H1 (cell line): Measurements from ENCODE around the gene SLC37A1. TPM values are rescaled to one million over a fixed set of nuclear protein-coding genes. Genes with fewer than 3 reads are reported as not detected.

Experiments used
- CTCF ChIA-PET: fragments of 300-600 bp; sonication (Branson Sonifier 250); formaldehyde crosslinking; loops from one replicate; lab custom pipeline; 2021; ENCODE audit not compliant: partially characterized antibody; lab: Charles Lee
- POLR2A ChIA-PET: fragments of 300-600 bp; sonication (Branson Sonifier 250); formaldehyde crosslinking; loops from one replicate; lab custom pipeline; 2021; ENCODE audit warnings: inconsistent platforms; ENCODE audit not compliant: partially characterized antibody; lab: Charles Lee
- DNase-seq, 2 experiments: peaks; one replicate each; pipeline versions ENCODE4 v3.0.0 to v3.0.0-alpha.2; 2010 to 2022; ENCODE audit warnings: low spot score in 2 of 2, low read depth in 1 of 2, mixed read lengths in 1 of 2
- FAIRE-seq: peaks from 2 replicates; lab custom pipeline; 2011; peaks lifted over from hg19 to GRCh38; lab: Jason Lieb, UNC
- H2AFZ ChIP-seq: 2 replicates; pipeline ENCODE4 v1.8.1; 2012; ENCODE audit warnings: low read length, inconsistent platforms
- H2AK5ac ChIP-seq: 2 replicates; pipeline ENCODE4 v1.6.1; 2013; ENCODE audit warnings: low read depth, low read length
- H2BK120ac ChIP-seq: replicated peaks from 2 replicates; pipeline ENCODE3; 2013; ENCODE audit warnings: low read depth, low read length, inconsistent platforms
- H2BK12ac ChIP-seq: 2 replicates; pipeline ENCODE4 v1.6.1; 2013; ENCODE audit warnings: low read depth, low read length
- H2BK15ac ChIP-seq: 2 replicates; pipeline ENCODE4 v1.6.1; 2013; ENCODE audit warnings: low read length
- H2BK20ac ChIP-seq: 2 replicates; pipeline ENCODE4 v1.6.1; 2013; ENCODE audit warnings: low read length
- H2BK5ac ChIP-seq: 2 replicates; pipeline ENCODE4 v1.6.1; 2013; ENCODE audit warnings: low read depth, low read length
- H3K14ac ChIP-seq: 2 replicates; pipeline ENCODE4 v1.6.1; 2013; ENCODE audit warnings: inconsistent platforms; ENCODE audit not compliant: insufficient read length
- H3K18ac ChIP-seq: 2 replicates; pipeline ENCODE4 v1.6.1; 2013; ENCODE audit warnings: low read length; ENCODE audit errors: extremely low read depth
- H3K23ac ChIP-seq: 2 replicates; pipeline ENCODE4 v1.6.1; 2013; ENCODE audit warnings: inconsistent platforms; ENCODE audit not compliant: insufficient read length
- H3K23me2 ChIP-seq: 2 replicates; pipeline ENCODE4 v1.6.1; 2013; ENCODE audit warnings: low read depth, low read length
- H3K27ac ChIP-seq: 2 replicates; pipeline ENCODE4 v1.6.1; 2011; ENCODE audit warnings: low read depth, low read length, inconsistent platforms
- H3K27me3 ChIP-seq, 4 experiments: replicated peaks in 1 of 4; 1 replicate in 1 of 4; 2 replicates in 3 of 4; pipeline versions ENCODE4 v1.6.1 to v1.8.1; 2011 to 2013; ENCODE audit warnings: low read length in 3 of 4, mild to moderate bottlenecking in 3 of 4, inconsistent platforms in 2 of 4, mixed read lengths in 2 of 4, moderate library complexity in 1 of 4; ENCODE audit not compliant: control insufficient read depth in 3 of 4, insufficient read depth in 3 of 4; ENCODE audit errors: extremely low read depth in 1 of 4
- H3K36me3 ChIP-seq, 4 experiments: 2 replicates each; pipeline versions ENCODE4 v1.6.1 to v1.8.1; 2011 to 2013; ENCODE audit warnings: mild to moderate bottlenecking in 4 of 4, low read length in 3 of 4, moderate library complexity in 2 of 4, control low read depth in 1 of 4, inconsistent platforms in 1 of 4; ENCODE audit not compliant: insufficient read depth in 4 of 4, control insufficient read depth in 2 of 4
- H3K4ac ChIP-seq: replicated peaks from 2 replicates; pipeline ENCODE3; 2013; ENCODE audit warnings: low read length, low read depth, mixed read lengths, inconsistent platforms; ENCODE audit not compliant: insufficient read length
- H3K4me1 ChIP-seq, 4 experiments: replicated peaks in 1 of 4; 1 replicate in 1 of 4; 2 replicates in 3 of 4; pipeline versions ENCODE4 v1.6.1 to v1.8.1; 2011 to 2013; ENCODE audit warnings: low read length in 3 of 4, inconsistent platforms in 2 of 4, mixed read lengths in 1 of 4; ENCODE audit not compliant: insufficient read depth in 4 of 4, control insufficient read depth in 3 of 4
- H3K4me2 ChIP-seq, 2 experiments: 2 replicates each; pipeline versions ENCODE4 v1.6.1 to v1.8.1; 2011 to 2013; ENCODE audit warnings: low read depth in 2 of 2, low read length in 2 of 2, control low read depth in 1 of 2, inconsistent platforms in 1 of 2, mild to moderate bottlenecking in 1 of 2; ENCODE audit not compliant: insufficient read depth in 1 of 2
- H3K4me3 ChIP-seq, 4 experiments: fragments of 200-600, 300-600 bp in 1 of 4; sonication (generic), shearing (Covaris generic), sonication (Bioruptor Twin) in 1 of 4; 2 replicates each; pipeline versions ENCODE4 v1.5.1 to v1.8.1; 2011 to 2016; ENCODE audit warnings: low read length in 4 of 4, low read depth in 3 of 4, control low read depth in 2 of 4, inconsistent platforms in 2 of 4, mild to moderate bottlenecking in 2 of 4, mixed read lengths in 1 of 4, moderate library complexity in 1 of 4; ENCODE audit not compliant: insufficient read depth in 2 of 4; ENCODE audit errors: extremely low read depth in 1 of 4
- H3K56ac ChIP-seq: replicated peaks from 2 replicates; pipeline ENCODE3; 2013; ENCODE audit warnings: low read depth, mild to moderate bottlenecking, mixed read lengths, low read length, inconsistent platforms; ENCODE audit not compliant: insufficient read length
- H3K79me1 ChIP-seq: 2 replicates; pipeline ENCODE4 v1.6.1; 2013; ENCODE audit warnings: low read depth, low read length, control low read depth
- H3K79me2 ChIP-seq, 2 experiments: 2 replicates each; pipeline versions ENCODE4 v1.6.1 to v1.8.1; 2012 to 2013; ENCODE audit warnings: low read length in 2 of 2, mild to moderate bottlenecking in 2 of 2, inconsistent platforms in 1 of 2; ENCODE audit not compliant: insufficient read depth in 2 of 2, control insufficient read depth in 1 of 2
- H3K9ac ChIP-seq, 4 experiments: replicated peaks in 1 of 4; 1 replicate in 1 of 4; 2 replicates in 3 of 4; pipeline versions ENCODE4 v1.6.1 to v1.8.1; 2011 to 2013; ENCODE audit warnings: low read depth in 3 of 4, low read length in 3 of 4, control low read depth in 2 of 4, mild to moderate bottlenecking in 2 of 4, moderate library complexity in 2 of 4, inconsistent platforms in 1 of 4; ENCODE audit errors: extremely low read depth in 1 of 4
- H3K9me3 ChIP-seq, 2 experiments: 2 replicates each; pipeline versions ENCODE4 v1.6.1 to v1.8.1; 2012 to 2013; ENCODE audit warnings: mild to moderate bottlenecking in 2 of 2, moderate library complexity in 2 of 2, control low read depth in 1 of 2, inconsistent platforms in 1 of 2, low read depth in 1 of 2, low read length in 1 of 2, mixed read lengths in 1 of 2; ENCODE audit not compliant: insufficient read depth in 2 of 2
- H4K20me1 ChIP-seq, 2 experiments: replicated peaks in 1 of 2; 2 replicates each; pipeline versions ENCODE3 to v1.8.1; 2011 to 2013; ENCODE audit warnings: inconsistent platforms in 2 of 2, low read length in 2 of 2, mild to moderate bottlenecking in 1 of 2; ENCODE audit not compliant: insufficient read depth in 2 of 2, control insufficient read depth in 1 of 2
- H4K5ac ChIP-seq: 2 replicates; pipeline ENCODE4 v1.6.1; 2013; ENCODE audit warnings: low read length, low read depth, mixed read lengths, inconsistent platforms; ENCODE audit not compliant: insufficient read length
- H4K8ac ChIP-seq: 2 replicates; pipeline ENCODE4 v1.8.0; 2013; ENCODE audit warnings: mild to moderate bottlenecking, moderate library complexity, low read length, inconsistent platforms; ENCODE audit not compliant: insufficient read depth; ENCODE audit errors: extremely low read depth
- H4K91ac ChIP-seq: replicated peaks from 2 replicates; pipeline ENCODE3; 2013; ENCODE audit warnings: low read length, mixed read lengths, inconsistent platforms; ENCODE audit not compliant: insufficient read length
- CHD1 ChIP-seq: IDR thresholded peaks from 2 replicates; pipeline ENCODE4 v1.6.1; 2012; ENCODE audit warnings: low read depth, low read length, improper control_type of control experiment
- KDM1A ChIP-seq: fragments of 200-600, 300-600 bp; sonication (generic); IDR thresholded peaks from 2 replicates; pipeline ENCODE4 v1.7.1; 2016; ENCODE audit warnings: mild to moderate bottlenecking, low read length, borderline replicate concordance
- RXRA ChIP-seq: IDR thresholded peaks from 2 replicates; pipeline ENCODE4 v1.6.1; 2011; ENCODE audit warnings: low read depth, mild to moderate bottlenecking, low read length, moderate library complexity; ENCODE audit not compliant: insufficient read depth
- WGBS, 2 experiments: shearing (Covaris generic) in 1 of 2; methylation state at CpG; one replicate each; pipeline versions ENCODE4 v1.1.6 to v1.1.7; 2013 to 2015; ENCODE audit warnings: low lambda C conversion rate in 2 of 2, mixed read lengths in 2 of 2, inconsistent platforms in 1 of 2, low coverage in 1 of 2, missing lambda C conversion rate in 1 of 2; ENCODE audit not compliant: insufficient replicate concordance in 2 of 2, insufficient coverage in 1 of 2, insufficient read length in 1 of 2; ENCODE audit errors: extremely low coverage in 1 of 2, missing lambda C conversion rate in 1 of 2; 5-methylcytosine and 5-hydroxymethylcytosine counted together
- polyA plus RNA-seq, 7 experiments: library from polyadenylated mRNA; depleted of rRNA in 3 of 7; stranded (reverse) in 5 of 7; unstranded in 2 of 7; fragments of >200 nt in 5 of 7; fragments of 200-250 nt in 2 of 7; gene quantifications; 1 replicate in 5 of 7; 2 replicates in 1 of 7; 4 replicates in 1 of 7; pipeline versions ENCODE4 v1.2.1 to v1.2.3, GENCODE V29; 2011 to 2013; ENCODE audit warnings: missing spikeins in 2 of 7, mixed read lengths in 2 of 7
- total RNA-seq: library from RNA; stranded (reverse); fragmentation: NEBNext Ultra II Directional; extraction: Animal tissue kit (Norgen Biotek cat#: 25700); gene quantifications from 2 replicates; pipeline ENCODE4 v1.2.1, GENCODE V29; 2021

Gene SLC37A1
- total and polyA plus RNA-seq, 2 of the 8 experiments (the other 6 are each of a cell fraction or from before 2014, with no cell fraction given): 15.6 to 30.9 TPM

DNA sequence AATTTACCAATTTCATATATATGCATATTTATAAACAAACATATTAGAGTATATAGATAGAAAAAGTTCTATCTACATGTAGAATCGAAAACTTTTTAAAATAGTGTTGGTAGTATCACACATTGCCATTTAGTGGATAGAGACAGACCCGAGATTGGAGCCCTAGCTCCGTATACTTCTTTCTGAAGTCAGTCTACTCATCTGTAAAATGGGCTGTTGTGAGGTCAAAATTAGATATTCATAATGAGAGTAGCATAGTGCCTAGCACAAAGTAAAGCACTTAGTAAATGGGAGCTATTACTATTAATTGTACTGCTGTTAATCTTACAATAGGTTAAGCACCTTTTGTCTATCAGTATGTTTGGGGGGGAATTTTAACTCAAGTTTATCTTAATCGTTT is 13.4 kb upstream of the SLC37A1 start:
- no peaks in the 10 kb centered on the region for H3K79me1 ChIP-seq
- H4K8ac ChIP-seq: no peak overlapping the region
- H3K23ac ChIP-seq: no peak overlapping the region
- H3K18ac ChIP-seq: no peak overlapping the region
- H2BK120ac ChIP-seq: no peak overlapping the region
- no peak overlapping the region for H2BK20ac ChIP-seq
- DNase-seq (no peak), FAIRE-seq (no peak)
- CTCF ChIA-PET: interaction anchor here (1.1 kb wide), 1 partner anchor 33 kb away, joined by 4 read pairs; no protein-coding TSS in a partner anchor
- no peak overlapping the region for H3K9ac ChIP-seq
- no peak overlapping the region for H2AK5ac ChIP-seq
- no peak overlapping the region for H2AFZ ChIP-seq
- H2BK12ac ChIP-seq: no peak overlapping the region
- H4K91ac ChIP-seq: no peak overlapping the region
- no peak overlapping the region for H2BK5ac ChIP-seq
- no peak overlapping the region for H3K4ac ChIP-seq
- no peak overlapping the region for H3K27ac ChIP-seq
- H3K36me3 ChIP-seq: no peaks in the 10 kb centered on the region
- H3K27me3 ChIP-seq: peaks cover 0 to under 1% (median under 1%) of the 10 kb centered on the region in 4 experiments; a peak in 1 of 7 replicates
- H3K56ac ChIP-seq: no peak overlapping the region
- POLR2A ChIA-PET: interaction anchor here (1.0 to 2.0 kb wide), 3 partner anchors 12 to 16 kb away, joined by 3 to 5 read pairs (median 5); no protein-coding TSS in a partner anchor
- peaks cover 11% of the 10 kb centered on the region for H3K23me2 ChIP-seq
- H3K9me3 ChIP-seq: no peaks in the 10 kb centered on the region
- TF ChIP-seq RXRA (no peak), CHD1 (no peak), KDM1A (peak; percentile 51; the same call in 1 of the 2 replicates)
- H3K4me3 ChIP-seq: no peak overlapping the region
- 90% methylated on average over 4 of the region's 4 CpGs; no CpG with 5 or more reads in 1 of the 2 experiments for WGBS, 2 experiments
- no peak overlapping the region for H3K4me2 ChIP-seq
- peaks cover 0 to 7% (median 4%) of the 10 kb centered on the region in 4 experiments; a peak in 5 of 7 replicates for H3K4me1 ChIP-seq
- no peak overlapping the region for H4K5ac ChIP-seq
- no peaks in the 10 kb centered on the region for H3K79me2 ChIP-seq
- H2BK15ac ChIP-seq: no peak overlapping the region
- no peaks in the 10 kb centered on the region for H4K20me1 ChIP-seq
- H3K14ac ChIP-seq: no peak overlapping the region
